ENCODE results near the gene PMEL.
"Not testable (repeated sequence)": the region's sequence is repeated elsewhere in the genome, so short reads cannot be mapped to it uniquely, and the experiment has no call there.

PMEL gene

GRCh38 chr12:55985341-55985740, 19.5 kb upstream of the PMEL start:
- Histone ChIP-seq H3K4me3 (ENCODE audit: low read depth, low read length) (no peak overlapping the region), H3K27ac (no peak overlapping the region), H3K36me3 (replicated peaks) (peaks cover 57% of the 10 kb centered on the region), H3K27me3 (replicated peaks) (no peaks in the 10 kb centered on the region)
- no peak for TF ChIP-seq CTCF (IDR thresholded peaks at IDR 0.05; ENCODE audit: low read depth, low read length, missing control alignments)
- no peak for DNase-seq
- in situ Hi-C loops (cut with HindIII; ENCODE audit: low pct_ligation_motif_present, low sequenced_read_pairs): no loop called here

GRCh38 chr12:55984861-55985260, 19.0 kb upstream of the PMEL start:
- DNase-seq: no peak
- no peak for TF ChIP-seq CTCF (IDR thresholded peaks at IDR 0.05; ENCODE audit: low read depth, low read length, missing control alignments)
- Histone ChIP-seq H3K36me3 (replicated peaks) (peaks cover 55% of the 10 kb centered on the region), H3K4me3 (ENCODE audit: low read depth, low read length) (no peak overlapping the region), H3K27ac (no peak overlapping the region), H3K27me3 (replicated peaks) (no peaks in the 10 kb centered on the region)
- in situ Hi-C loops (cut with HindIII; ENCODE audit: low pct_ligation_motif_present, low sequenced_read_pairs): no loop called here

- Histone ChIP-seq H3K27me3 (replicated peaks) (no peaks in the 10 kb centered on the region), H3K36me3 (replicated peaks) (peaks cover 51% of the 10 kb centered on the region), H3K4me3 (ENCODE audit: low read depth, low read length) (no peak overlapping the region), H3K27ac (no peak overlapping the region)
- in situ Hi-C loops (cut with HindIII; ENCODE audit: low pct_ligation_motif_present, low sequenced_read_pairs): no loop called here
- no peak for TF ChIP-seq CTCF (IDR thresholded peaks at IDR 0.05; ENCODE audit: low read depth, low read length, missing control alignments)
- no peak for DNase-seq
Observed at GRCh38 chr12:55983232-55983842, 17.5 kb upstream of the PMEL start.

- no peak overlapping the region for H3K27ac ChIP-seq
- H3K36me3 ChIP-seq (replicated peaks): peaks cover 44% of the 10 kb centered on the region
- DNase-seq: no peak
- H3K4me3 ChIP-seq (ENCODE audit: low read depth, low read length): no peak overlapping the region
- in situ Hi-C loops (cut with HindIII; ENCODE audit: low pct_ligation_motif_present, low sequenced_read_pairs): no loop called here
- no peak for TF ChIP-seq CTCF (IDR thresholded peaks at IDR 0.05; ENCODE audit: low read depth, low read length, missing control alignments)
- no peaks in the 10 kb centered on the region for H3K27me3 ChIP-seq (replicated peaks)
Observed at GRCh38 chr12:55982319-55982936, 16.6 kb upstream of the PMEL start.

- in situ Hi-C loops (cut with HindIII; ENCODE audit: low pct_ligation_motif_present, low sequenced_read_pairs); H3K27ac ChIP-seq; H3K4me3 ChIP-seq (ENCODE audit: low read depth, low read length); H3K27me3 ChIP-seq (replicated peaks): not testable (repeated sequence)
- H3K36me3 ChIP-seq (replicated peaks): peaks cover 39% of the 10 kb centered on the region
- peak; percentile 25 for DNase-seq
Observed at GRCh38 chr12:55981882-55982281, 16.0 kb upstream of the PMEL start.

- no peaks in the 10 kb centered on the region for H3K27me3 ChIP-seq (replicated peaks)
- in situ Hi-C loops (cut with HindIII; ENCODE audit: low pct_ligation_motif_present, low sequenced_read_pairs): no loop called here
- no peak for TF ChIP-seq CTCF (IDR thresholded peaks at IDR 0.05; ENCODE audit: low read depth, low read length, missing control alignments)
- H3K27ac ChIP-seq: no peak overlapping the region
- no peak for DNase-seq
- peaks cover 24% of the 10 kb centered on the region for H3K36me3 ChIP-seq (replicated peaks)
- no peak overlapping the region for H3K4me3 ChIP-seq (ENCODE audit: low read depth, low read length)
Observed at GRCh38 chr12:55979069-55979468, 13.2 kb upstream of the PMEL start.
